ENCODE data around the gene ARHGEF6.

ARHGEF6 gene

GRCh38 chrX:136650811-136651210 is 129.9 kb downstream of the ARHGEF6 start:
- no peak overlapping the region for H3K4me3 ChIP-seq (ENCODE audit: low read depth, low read length)

- no peak within 1 kb of the TSS for H3K4me3 ChIP-seq (ENCODE audit: low read depth, low read length)
These were observed 132.9 kb downstream of the ARHGEF6 start, which contains the start of gene CD40LG for GRCh38 chrX:136647677-136648360. Gene CD40LG, plus strand, starts transcription at chrX:136648158. Its CDS starts 91 bp downstream, at chrX:136648249.

GRCh38 chrX:136646602-136647239 is 134.0 kb downstream of the ARHGEF6 start:
- no peak overlapping the region for H3K4me3 ChIP-seq (ENCODE audit: low read depth, low read length)

GRCh38 chrX:136643243-136643642 is 137.5 kb downstream of the ARHGEF6 start:
- H3K4me3 ChIP-seq (ENCODE audit: low read depth, low read length) = no peak overlapping the region

GRCh38 chrX:136639506-136640176 is 141.1 kb downstream of the ARHGEF6 start:
- no peak overlapping the region for H3K4me3 ChIP-seq (ENCODE audit: low read depth, low read length)

GRCh38 chrX:136636121-136636520 is 144.6 kb downstream of the ARHGEF6 start:
- H3K4me3 ChIP-seq (ENCODE audit: low read depth, low read length) = no peak overlapping the region

- no peak overlapping the region for H3K4me3 ChIP-seq (ENCODE audit: low read depth, low read length)
These were observed 145.5 kb downstream of the ARHGEF6 start for GRCh38 chrX:136635235-136635634.

GRCh38 chrX:136630881-136631280 is 149.9 kb downstream of the ARHGEF6 start:
- no peak overlapping the region for H3K4me3 ChIP-seq (ENCODE audit: low read depth, low read length)

GRCh38 chrX:136629084-136629750 is 151.5 kb downstream of the ARHGEF6 start:
- no peak overlapping the region for H3K4me3 ChIP-seq (ENCODE audit: low read depth, low read length)

- H3K4me3 ChIP-seq (ENCODE audit: low read depth, low read length) = no peak overlapping the region
These were observed 153.3 kb downstream of the ARHGEF6 start for GRCh38 chrX:136627409-136627808.

- no peak overlapping the region for H3K4me3 ChIP-seq (ENCODE audit: low read depth, low read length)
These were observed 153.8 kb downstream of the ARHGEF6 start for GRCh38 chrX:136626891-136627290.

- H3K4me3 ChIP-seq (ENCODE audit: low read depth, low read length) = no peak overlapping the region
These were observed 154.5 kb downstream of the ARHGEF6 start for GRCh38 chrX:136626237-136626636.

GRCh38 chrX:136625246-136625645 is 155.5 kb downstream of the ARHGEF6 start:
- H3K4me3 ChIP-seq (ENCODE audit: low read depth, low read length) = no peak overlapping the region

- no peak overlapping the region for H3K4me3 ChIP-seq (ENCODE audit: low read depth, low read length)
These were observed 157.3 kb downstream of the ARHGEF6 start for GRCh38 chrX:136623396-136623795.

GRCh38 chrX:136622568-136622967 is 158.2 kb downstream of the ARHGEF6 start:
- no peak overlapping the region for H3K4me3 ChIP-seq (ENCODE audit: low read depth, low read length)

GRCh38 chrX:136620780-136621179 is 160.0 kb downstream of the ARHGEF6 start:
- no peak overlapping the region for H3K4me3 ChIP-seq (ENCODE audit: low read depth, low read length)

- H3K4me3 ChIP-seq (ENCODE audit: low read depth, low read length) = no peak overlapping the region
These were observed 160.7 kb downstream of the ARHGEF6 start for GRCh38 chrX:136619899-136620505.

- no peak overlapping the region for H3K4me3 ChIP-seq (ENCODE audit: low read depth, low read length)
These were observed 163.6 kb downstream of the ARHGEF6 start for GRCh38 chrX:136616987-136617685.

Measured in iPS-11a (cell line).